Neuronal stem cell (in vitro differentiated cells): ENCODE data around the gene JMJD7.

Experiments
- DNase-seq: peaks from one replicate; pipeline ENCODE4 v3.0.0-alpha.2; 2013; ENCODE audit warnings: low spot score
- H2AFZ ChIP-seq: one replicate; pipeline ENCODE4 v1.6.1; 2013; ENCODE audit warnings: mild to moderate bottlenecking, low read length, inconsistent platforms
- H2AK5ac ChIP-seq: 2 replicates; pipeline ENCODE4 v1.6.1; 2013; ENCODE audit warnings: low read depth, mild to moderate bottlenecking, inconsistent platforms, low read length, moderate library complexity, mixed read lengths
- H2BK120ac ChIP-seq: 2 replicates; pipeline ENCODE4 v1.6.1; 2013; ENCODE audit warnings: low read depth, mild to moderate bottlenecking, inconsistent platforms, low read length, moderate library complexity, mixed read lengths
- H2BK12ac ChIP-seq: one replicate; pipeline ENCODE4 v1.6.1; 2013; ENCODE audit warnings: low read length, inconsistent platforms
- H2BK15ac ChIP-seq: 2 replicates; pipeline ENCODE4 v1.6.1; 2013; ENCODE audit warnings: mild to moderate bottlenecking, low read length, inconsistent platforms, mixed read lengths
- H2BK5ac ChIP-seq: one replicate; pipeline ENCODE4 v1.6.1; 2013; ENCODE audit warnings: inconsistent platforms, mild to moderate bottlenecking, low read length, moderate library complexity
- H3K14ac ChIP-seq: one replicate; pipeline ENCODE4 v1.6.1; 2013; ENCODE audit warnings: low read length, inconsistent platforms
- H3K18ac ChIP-seq: 2 replicates; pipeline ENCODE4 v1.6.1; 2013; ENCODE audit warnings: low read length, inconsistent platforms
- H3K23ac ChIP-seq: 2 replicates; pipeline ENCODE4 v1.6.1; 2013; ENCODE audit warnings: low read depth, mild to moderate bottlenecking, mixed read lengths, low read length, inconsistent platforms; ENCODE audit not compliant: poor library complexity
- H3K27ac ChIP-seq: replicated peaks from 3 replicates; pipeline ENCODE4 v1.5.1; 2013; ENCODE audit warnings: low read length, inconsistent platforms
- H3K27me3 ChIP-seq, 3 experiments: 2 replicates each; pipeline ENCODE4 v1.6.1; 2013; ENCODE audit warnings: low read length in 3 of 3, mild to moderate bottlenecking in 2 of 3, inconsistent platforms in 1 of 3, low read depth in 1 of 3, mixed read lengths in 1 of 3, moderate library complexity in 1 of 3; ENCODE audit not compliant: control insufficient read depth in 3 of 3, insufficient read depth in 3 of 3
- H3K36me3 ChIP-seq, 2 donors: replicated peaks in 1 of 2; 2 replicates each; pipeline ENCODE4 v1.6.1; 2013; ENCODE audit warnings: low read length in 2 of 2; ENCODE audit not compliant: control insufficient read depth in 2 of 2, insufficient read depth in 2 of 2
- H3K4ac ChIP-seq: 2 replicates; pipeline ENCODE4 v1.6.1; 2013; ENCODE audit warnings: inconsistent platforms, mild to moderate bottlenecking, low read length, moderate library complexity
- H3K4me1 ChIP-seq, 2 donors: 1 replicate in 1 of 2; 2 replicates in 1 of 2; pipeline ENCODE4 v1.6.1; 2013; ENCODE audit warnings: low read length in 2 of 2, low read depth in 1 of 2; ENCODE audit not compliant: control insufficient read depth in 2 of 2, insufficient read depth in 1 of 2
- H3K4me2 ChIP-seq: one replicate; pipeline ENCODE4 v1.6.1; 2013; ENCODE audit warnings: mild to moderate bottlenecking, low read length, inconsistent platforms; ENCODE audit not compliant: insufficient read depth, poor library complexity, severe bottlenecking
- H3K4me3 ChIP-seq, 2 donors: 2 replicates each; pipeline ENCODE4 v1.5.1; 2013; ENCODE audit warnings: low read length in 2 of 2, mild to moderate bottlenecking in 2 of 2, inconsistent platforms in 1 of 2, moderate library complexity in 1 of 2
- H3K79me1 ChIP-seq: one replicate; pipeline ENCODE4 v1.6.1; 2013; ENCODE audit warnings: low read depth, mild to moderate bottlenecking, inconsistent platforms, low read length, moderate library complexity
- H3K9ac ChIP-seq: one replicate; pipeline ENCODE4 v1.6.1; 2013; ENCODE audit warnings: mild to moderate bottlenecking, low read depth, low read length, inconsistent platforms; ENCODE audit not compliant: poor library complexity
- H3K9me3 ChIP-seq, 2 donors: replicated peaks in 1 of 2; 2 replicates each; pipeline versions ENCODE3 to v1.6.1; 2013; ENCODE audit warnings: low read length in 2 of 2, mild to moderate bottlenecking in 2 of 2, inconsistent platforms in 1 of 2, low read depth in 1 of 2, mixed read lengths in 1 of 2, moderate library complexity in 1 of 2; ENCODE audit not compliant: control insufficient read depth in 2 of 2, insufficient read depth in 1 of 2
- H4K8ac ChIP-seq: one replicate; pipeline ENCODE4 v1.6.1; 2013; ENCODE audit warnings: low read depth, mild to moderate bottlenecking, inconsistent platforms, low read length, moderate library complexity
- H4K91ac ChIP-seq: one replicate; pipeline ENCODE4 v1.6.1; 2013; ENCODE audit warnings: low read length, low read depth, mild to moderate bottlenecking, inconsistent platforms; ENCODE audit not compliant: poor library complexity
- WGBS, 2 donors: extraction: QIAGEN DNeasy Blood & Tissue Kit; methylation state at CpG; one replicate each; pipeline ENCODE4 v1.1.7; 2013; ENCODE audit warnings: missing lambda C conversion rate in 2 of 2, mixed read lengths in 1 of 2; ENCODE audit not compliant: insufficient read length in 2 of 2, insufficient replicate concordance in 1 of 2; ENCODE audit errors: extremely low coverage in 2 of 2; 5-methylcytosine and 5-hydroxymethylcytosine counted together

The JMJD7 gene

DNA sequence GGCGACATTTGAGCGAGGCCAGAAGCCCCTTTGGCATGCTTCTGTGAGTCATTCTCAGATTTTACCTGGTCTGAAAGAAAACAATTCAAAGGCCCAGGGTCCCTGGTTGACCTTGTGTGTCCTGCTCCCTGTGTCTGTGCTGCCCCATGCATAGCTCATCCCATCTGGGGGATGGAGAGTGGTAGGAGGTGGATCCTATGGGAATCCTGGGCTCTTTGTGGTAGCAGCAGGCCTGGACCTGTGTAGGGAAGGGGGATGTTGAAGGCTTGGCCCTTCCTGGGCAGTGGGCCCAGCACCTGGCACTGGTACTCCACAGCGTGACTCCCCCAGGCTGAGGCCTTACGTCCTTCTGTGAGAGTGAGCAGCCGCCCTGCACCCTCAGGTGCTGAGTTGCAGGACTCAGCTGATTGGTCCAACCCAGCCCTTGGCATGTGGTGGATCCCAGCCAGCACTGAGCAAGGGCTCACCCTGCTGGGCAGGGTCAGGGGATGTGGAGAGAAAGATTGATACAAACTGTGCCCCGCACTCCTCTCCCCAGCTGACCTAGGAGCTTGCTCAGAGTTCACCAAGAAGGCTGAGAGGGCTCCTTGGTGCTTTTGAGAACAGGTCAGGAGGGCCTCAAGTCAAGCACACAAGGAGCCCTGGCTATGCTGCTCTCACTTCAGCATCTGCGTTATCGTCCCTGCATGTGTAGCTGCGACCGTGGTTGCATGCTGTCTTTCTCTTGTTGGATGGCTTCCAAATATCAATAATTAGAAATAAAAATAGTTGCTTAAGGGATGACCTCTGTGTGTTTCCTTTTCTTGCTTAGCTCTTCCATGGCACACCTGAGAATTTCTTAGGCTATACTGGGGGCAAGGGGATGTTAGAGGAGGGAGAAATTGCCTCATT lies 21.4 kb upstream of the JMJD7 start:
- Histone ChIP-seq H3K4ac (no peak overlapping the region), H3K36me3 (no peaks in the 10 kb centered on the region), H3K4me3 (no peak overlapping the region), H2BK5ac (no peak overlapping the region), H4K8ac (no peak overlapping the region), H3K27ac (no peak overlapping the region), H2AFZ (no peak overlapping the region), H3K18ac (peak overlapping the region; percentile 88), H3K9ac (no peak overlapping the region), H3K23ac (no peak overlapping the region), H3K9me3 (peaks cover 0 to 5% of the 10 kb centered on the region in 2 donors), H3K27me3 (no peaks in the 10 kb centered on the region), H3K14ac (no peak overlapping the region), H3K4me2 (no peak overlapping the region), H4K91ac (no peak overlapping the region), H3K79me1 (no peaks in the 10 kb centered on the region), H3K4me1 (peaks cover 0 to 4% of the 10 kb centered on the region in 2 donors), H2AK5ac (no peak overlapping the region), H2BK12ac (no peak overlapping the region), H2BK15ac (no peak overlapping the region), H2BK120ac (no peak overlapping the region)
- WGBS, 2 donors, result no CpG with 5 or more reads among the region's 10 CpGs
- DNase-seq, result no peak

DNA sequence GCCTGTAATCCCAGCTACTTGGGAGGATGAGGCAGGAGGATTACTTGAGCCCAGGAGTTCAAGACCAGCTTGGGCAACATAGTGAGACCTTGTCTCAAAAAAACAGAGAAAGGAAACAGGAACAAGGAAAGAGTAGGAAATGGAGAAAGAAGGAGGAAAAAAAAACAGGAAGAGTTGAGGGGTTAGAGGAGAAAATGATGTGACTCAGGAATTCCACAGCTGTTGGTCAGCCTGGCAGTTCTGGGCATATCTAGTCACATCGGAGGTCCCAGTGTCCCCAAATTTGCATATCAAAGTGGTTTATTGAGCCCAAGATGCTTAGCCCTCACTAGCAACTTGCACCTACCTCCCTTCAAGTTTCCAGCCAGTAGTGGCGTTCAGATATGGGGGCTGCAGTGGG lies 18.8 kb upstream of the JMJD7 start:
- no peaks in the 10 kb centered on the region for H3K79me1 ChIP-seq
- H3K4ac ChIP-seq, result no peak overlapping the region
- H2AFZ ChIP-seq, result no peak overlapping the region
- no peak overlapping the region for H4K91ac ChIP-seq
- no peak overlapping the region for H3K27ac ChIP-seq
- H3K4me1 ChIP-seq, result peaks cover 0 to 4% of the 10 kb centered on the region in 2 donors
- H3K23ac ChIP-seq, result no peak overlapping the region
- H3K27me3 ChIP-seq, result no peaks in the 10 kb centered on the region
- H2BK120ac ChIP-seq, result no peak overlapping the region
- no peak overlapping the region for H3K14ac ChIP-seq
- H3K18ac ChIP-seq, result no peak overlapping the region
- H3K4me3 ChIP-seq, result no peak overlapping the region
- no peak overlapping the region for H2BK12ac ChIP-seq
- WGBS, 2 donors, result no CpG with 5 or more reads among the region's 2 CpGs
- H2BK5ac ChIP-seq, result peak overlapping the region; percentile 25
- no peak overlapping the region for H4K8ac ChIP-seq
- DNase-seq, result no peak
- no peak overlapping the region for H3K9ac ChIP-seq
- no peak overlapping the region for H2AK5ac ChIP-seq
- H2BK15ac ChIP-seq, result no peak overlapping the region
- no peak overlapping the region for H3K4me2 ChIP-seq
- H3K36me3 ChIP-seq, result peaks cover under 1 to 4% of the 10 kb centered on the region in 2 donors
- no peaks in the 10 kb centered on the region for H3K9me3 ChIP-seq

DNA sequence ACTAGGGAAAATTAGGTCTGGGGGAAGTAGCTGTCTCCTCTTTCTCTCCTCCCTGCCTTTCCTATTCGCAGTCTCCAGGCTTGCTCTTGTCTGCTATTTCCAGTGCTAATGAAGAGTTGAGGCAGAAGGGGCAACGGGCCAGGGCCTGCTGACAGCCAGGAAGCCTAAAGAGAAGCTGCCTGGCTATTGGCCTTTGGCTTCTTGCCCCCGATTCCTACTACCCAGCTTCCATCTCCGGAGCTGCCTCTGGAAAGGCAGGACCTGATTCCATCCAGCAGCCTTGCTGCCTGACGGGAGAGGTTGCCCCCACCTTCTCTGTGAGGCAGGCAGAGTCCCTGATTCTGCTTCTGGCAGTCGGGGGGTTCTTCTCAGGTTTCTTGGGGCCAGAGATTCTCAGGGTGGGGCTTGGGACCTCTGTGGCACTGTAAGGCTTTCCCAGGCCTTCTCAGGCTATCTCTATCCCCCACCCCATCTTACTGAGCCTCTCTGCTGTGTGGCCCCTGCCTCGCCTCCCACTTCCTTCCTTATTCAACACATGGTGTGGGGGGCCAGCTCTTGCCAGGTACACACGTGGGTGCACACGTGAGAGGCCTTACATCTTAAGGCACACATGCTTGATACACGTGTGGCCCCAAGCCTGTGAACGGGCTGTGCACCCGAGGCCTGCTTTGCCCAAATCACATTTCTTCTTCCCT lies 18.2 kb upstream of the JMJD7 start:
- H3K23ac ChIP-seq, result no peak overlapping the region
- no peak overlapping the region for H3K27ac ChIP-seq
- no peak overlapping the region for H2AFZ ChIP-seq
- H2AK5ac ChIP-seq, result no peak overlapping the region
- H3K9ac ChIP-seq, result no peak overlapping the region
- no peak overlapping the region for H3K4me3 ChIP-seq
- H2BK15ac ChIP-seq, result no peak overlapping the region
- no peaks in the 10 kb centered on the region for H3K9me3 ChIP-seq
- no peak overlapping the region for H3K14ac ChIP-seq
- no peak overlapping the region for H3K4ac ChIP-seq
- no peak overlapping the region for H2BK120ac ChIP-seq
- no peak overlapping the region for H3K18ac ChIP-seq
- no peaks in the 10 kb centered on the region for H3K27me3 ChIP-seq
- no peak overlapping the region for H4K8ac ChIP-seq
- no peak overlapping the region for H4K91ac ChIP-seq
- DNase-seq, result no peak
- no peaks in the 10 kb centered on the region for H3K4me1 ChIP-seq
- H3K4me2 ChIP-seq, result no peak overlapping the region
- peak overlapping the region; percentile 25 for H2BK5ac ChIP-seq
- H3K79me1 ChIP-seq, result no peaks in the 10 kb centered on the region
- WGBS, 2 donors, result no CpG with 5 or more reads among the region's 12 CpGs
- no peak overlapping the region for H2BK12ac ChIP-seq
- H3K36me3 ChIP-seq, result peaks cover 4 to 7% of the 10 kb centered on the region in 2 donors
